CD4-positive, CD25-positive, alpha-beta regulatory T cell (primary cell): ENCODE results near the gene PES1. TPM values are rescaled to one million over a fixed set of nuclear protein-coding genes. Genes with fewer than 3 reads are reported as not detected.
"Not testable (repeated sequence)": the region's sequence is repeated elsewhere in the genome, so short reads cannot be mapped to it uniquely, and the experiment has no call there.

Experiments used
- ATAC-seq, 2 donors: fragments of 150-1000 bp; cut with Tn5 transposase; one replicate each; pipeline ENCODE4 v1.10.0; 2021; ENCODE audit warnings: low read depth in 2 of 2, moderate number of reproducible peaks in 2 of 2, moderate library complexity in 1 of 2
- DNase-seq, 3 donors: peaks; one replicate each; pipeline versions ENCODE4 v3.0.0 to v3.0.0-alpha.2; 2012 to 2022; ENCODE audit warnings: mixed read lengths in 1 of 3
- H3K27ac ChIP-seq: one replicate; pipeline ENCODE4 v1.7.0; 2013; ENCODE audit warnings: mild to moderate bottlenecking, low read length; ENCODE audit not compliant: insufficient read depth, poor library complexity, severe bottlenecking
- H3K27me3 ChIP-seq: one replicate; pipeline ENCODE4 v1.7.0; 2013; ENCODE audit warnings: low read length; ENCODE audit not compliant: control insufficient read depth, insufficient read depth
- H3K36me3 ChIP-seq: one replicate; pipeline ENCODE4 v1.7.0; 2013; ENCODE audit warnings: mild to moderate bottlenecking, low read length, moderate library complexity; ENCODE audit not compliant: control insufficient read depth, insufficient read depth
- H3K4me1 ChIP-seq: 2 replicates; pipeline ENCODE4 v1.7.0; 2013; ENCODE audit warnings: mild to moderate bottlenecking, low read length; ENCODE audit not compliant: insufficient read depth, control insufficient read depth, poor library complexity, severe bottlenecking
- H3K4me3 ChIP-seq: one replicate; pipeline ENCODE4 v1.7.0; 2013; ENCODE audit warnings: low read depth, mild to moderate bottlenecking, low read length, moderate library complexity
- H3K9me3 ChIP-seq, 2 experiments: 1 replicate in 1 of 2; 2 replicates in 1 of 2; pipeline ENCODE4 v1.7.0; 2013; ENCODE audit warnings: low read length in 2 of 2, mild to moderate bottlenecking in 1 of 2, moderate library complexity in 1 of 2; ENCODE audit not compliant: control insufficient read depth in 2 of 2
- H3K27ac Mint-ChIP-seq, 3 donors: one replicate each; pipeline ENCODE4 v1.8.0; 2020 to 2022; ENCODE audit warnings: mild to moderate bottlenecking in 3 of 3, mixed read lengths in 3 of 3, moderate library complexity in 2 of 3
- H3K27me3 Mint-ChIP-seq: one replicate; pipeline ENCODE4 v1.8.0; 2022; ENCODE audit warnings: mild to moderate bottlenecking, mixed read lengths
- H3K36me3 Mint-ChIP-seq: one replicate; pipeline ENCODE4 v1.8.0; 2020; ENCODE audit warnings: mixed read lengths
- H3K4me1 Mint-ChIP-seq, 4 donors: one replicate each; pipeline ENCODE4 v1.8.0; 2020 to 2022; ENCODE audit warnings: mixed read lengths in 4 of 4, mild to moderate bottlenecking in 1 of 4
- H3K4me3 Mint-ChIP-seq, 4 donors: one replicate each; pipeline ENCODE4 v1.8.0; 2020 to 2022; ENCODE audit warnings: mild to moderate bottlenecking in 4 of 4, mixed read lengths in 4 of 4, moderate library complexity in 3 of 4
- H3K9me3 Mint-ChIP-seq, 7 donors: one replicate each; pipeline ENCODE4 v1.8.0; 2020 to 2022; ENCODE audit warnings: mixed read lengths in 7 of 7, mild to moderate bottlenecking in 3 of 7, moderate library complexity in 2 of 7
- polyA plus RNA-seq, 4 donors: library from polyadenylated mRNA; unstranded; fragments of 300-500 nt; fragmentation: Illumina TruSeq; gene quantifications; one replicate each; pipeline ENCODE4 v1.2.3, GENCODE V29; 2021
- total RNA-seq: library from RNA; stranded (reverse); gene quantifications from one replicate; pipeline ENCODE4 v1.2.3, GENCODE V29; 2022

PES1 gene
- total and polyA plus RNA-seq, 5 donors from 2014 or later: 35.2 to 47.9 (median 36.8) TPM

DNA sequence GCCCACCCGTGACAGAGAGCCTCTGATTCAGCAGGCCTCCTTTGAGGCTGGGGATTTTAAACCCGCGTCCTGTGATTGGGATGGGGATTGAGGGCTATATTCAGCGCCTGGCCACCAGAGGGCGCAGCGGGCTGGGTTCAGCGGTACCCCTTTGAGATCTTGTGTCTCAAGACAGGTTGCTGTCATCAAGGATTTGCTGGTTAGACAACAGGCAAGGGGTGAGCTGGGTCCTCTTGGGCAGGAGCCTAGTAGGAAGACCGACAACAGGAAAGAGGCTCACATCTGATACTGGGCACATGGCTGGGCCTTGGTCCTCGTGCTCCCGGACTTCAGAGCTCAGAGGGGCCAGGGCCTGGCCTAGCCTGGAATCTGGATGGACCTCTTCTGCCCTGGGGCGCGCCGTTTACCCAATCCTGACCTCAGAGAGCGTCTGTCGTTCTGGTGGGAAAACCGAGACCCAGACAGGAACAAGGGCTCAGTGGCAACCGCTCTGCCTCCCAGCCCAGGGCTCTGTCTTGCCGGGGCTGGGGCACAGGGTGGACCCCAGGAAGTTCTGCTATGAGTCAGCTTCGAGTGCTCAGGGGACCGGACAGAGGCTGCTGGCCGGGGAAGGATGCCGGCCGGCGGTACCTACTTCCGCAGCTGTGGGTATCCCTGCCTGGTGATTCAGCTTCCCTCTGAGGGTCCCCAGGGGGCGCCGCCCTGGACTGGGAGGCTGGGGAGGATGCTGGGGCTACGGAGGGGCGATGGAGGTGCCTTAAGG is 42.9 kb upstream of the PES1 start:
- Mint-ChIP-seq H3K36me3 (peaks cover 4% of the 10 kb centered on the region), H3K4me1 (peaks cover 0 to 37% (median 16%) of the 10 kb centered on the region in 4 donors), H3K27me3 (no peaks in the 10 kb centered on the region), H3K27ac (peak overlapping the region in 2 of 3 donors; percentile 84 to 92), H3K4me3 (peak overlapping the region; percentile 88 to 92 (median 90)), H3K9me3 (peaks cover 0 to 3% (median 0%) of the 10 kb centered on the region in 7 donors)
- H3K36me3 ChIP-seq: no peaks in the 10 kb centered on the region
- peaks cover 35% of the 10 kb centered on the region for H3K4me1 ChIP-seq
- peak overlapping the region; percentile 48 for H3K4me3 ChIP-seq
- H3K9me3 ChIP-seq: no peaks in the 10 kb centered on the region
- no peaks in the 10 kb centered on the region for H3K27me3 ChIP-seq
- peak overlapping the region; percentile 81 for H3K27ac ChIP-seq
- DNase-seq: peak; percentile 82 to 91 (median 86)
- ATAC-seq: peak; percentile 65 to 75

GRCh38 chr22:30631469-30631868 is 39.8 kb upstream of the PES1 start:
- H3K36me3 Mint-ChIP-seq, H3K27me3 Mint-ChIP-seq, H3K27ac Mint-ChIP-seq, ATAC-seq, H3K4me3 ChIP-seq, H3K4me3 Mint-ChIP-seq, H3K27ac ChIP-seq, DNase-seq, H3K27me3 ChIP-seq, H3K9me3 ChIP-seq, H3K36me3 ChIP-seq, H3K9me3 Mint-ChIP-seq: not testable (repeated sequence)
- H3K4me1 Mint-ChIP-seq: peaks cover 0 to 17% (median 7%) of the 10 kb centered on the region in 4 donors
- peaks cover 22% of the 10 kb centered on the region for H3K4me1 ChIP-seq

DNA sequence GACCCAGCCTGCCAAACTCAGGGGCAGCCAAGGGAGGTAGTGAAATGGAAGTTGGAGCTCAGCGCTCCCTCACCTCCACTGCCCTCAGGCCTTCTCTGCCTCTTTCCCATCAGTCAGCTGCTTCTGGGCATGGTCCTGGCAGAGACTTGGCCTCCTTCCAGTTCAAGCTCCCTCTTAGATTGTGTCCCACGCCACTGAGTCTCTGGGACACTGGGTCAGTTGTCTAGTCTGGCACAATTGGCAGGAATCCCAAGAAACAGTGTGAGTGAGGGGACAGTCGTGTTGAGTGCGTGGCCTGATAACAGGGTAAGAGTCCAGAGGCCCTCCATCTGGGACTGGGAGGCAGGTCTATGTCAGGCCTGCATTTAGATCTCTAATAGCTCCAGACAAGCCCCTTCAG is 36.8 kb upstream of the PES1 start:
- ATAC-seq: no peak
- Mint-ChIP-seq H3K4me3 (no peak overlapping the region), H3K27me3 (no peaks in the 10 kb centered on the region), H3K27ac (no peak overlapping the region), H3K36me3 (no peaks in the 10 kb centered on the region), H3K4me1 (no peaks in the 10 kb centered on the region), H3K9me3 (no peaks in the 10 kb centered on the region)
- Histone ChIP-seq H3K4me1 (no peaks in the 10 kb centered on the region), H3K9me3 (no peaks in the 10 kb centered on the region), H3K4me3 (no peak overlapping the region), H3K27me3 (no peaks in the 10 kb centered on the region), H3K36me3 (no peaks in the 10 kb centered on the region), H3K27ac (no peak overlapping the region)
- no peak for DNase-seq

GRCh38 chr22:30627471-30627870 is 35.8 kb upstream of the PES1 start:
- H3K9me3 Mint-ChIP-seq: no peaks in the 10 kb centered on the region
- H3K27ac ChIP-seq: no peak overlapping the region
- H3K4me1 Mint-ChIP-seq: no peaks in the 10 kb centered on the region
- no peak overlapping the region for H3K4me3 Mint-ChIP-seq
- no peaks in the 10 kb centered on the region for H3K9me3 ChIP-seq
- H3K27me3 ChIP-seq: no peaks in the 10 kb centered on the region
- no peaks in the 10 kb centered on the region for H3K27me3 Mint-ChIP-seq
- H3K4me3 ChIP-seq: no peak overlapping the region
- ATAC-seq (no peak), DNase-seq (no peak)
- no peaks in the 10 kb centered on the region for H3K36me3 ChIP-seq
- no peaks in the 10 kb centered on the region for H3K36me3 Mint-ChIP-seq
- H3K4me1 ChIP-seq: no peaks in the 10 kb centered on the region
- peak overlapping the region in 1 of 3 donors; percentile 56 for H3K27ac Mint-ChIP-seq

- Histone ChIP-seq H3K9me3 (no peaks in the 10 kb centered on the region), H3K4me1 (no peaks in the 10 kb centered on the region), H3K4me3 (no peak overlapping the region), H3K27ac (no peak overlapping the region), H3K27me3 (no peaks in the 10 kb centered on the region), H3K36me3 (no peaks in the 10 kb centered on the region)
- Mint-ChIP-seq H3K4me1 (no peaks in the 10 kb centered on the region), H3K27me3 (no peaks in the 10 kb centered on the region), H3K9me3 (no peaks in the 10 kb centered on the region), H3K4me3 (no peak overlapping the region), H3K36me3 (no peaks in the 10 kb centered on the region), H3K27ac (no peak overlapping the region)
- ATAC-seq (no peak), DNase-seq (no peak)
These were observed 34.7 kb upstream of the PES1 start for GRCh38 chr22:30626413-30626812.

- H3K36me3 ChIP-seq, H3K27me3 Mint-ChIP-seq, H3K27me3 ChIP-seq, ATAC-seq, H3K4me3 Mint-ChIP-seq, H3K4me3 ChIP-seq, H3K4me1 ChIP-seq, H3K27ac Mint-ChIP-seq, H3K4me1 Mint-ChIP-seq, H3K9me3 ChIP-seq, H3K27ac ChIP-seq, H3K9me3 Mint-ChIP-seq, H3K36me3 Mint-ChIP-seq, DNase-seq: not testable (repeated sequence)
These were observed 28.2 kb upstream of the PES1 start for GRCh38 chr22:30619909-30620308.

- no peaks in the 10 kb centered on the region for H3K4me1 ChIP-seq
- DNase-seq (no peak), ATAC-seq (no peak)
- no peak overlapping the region for H3K4me3 ChIP-seq
- Mint-ChIP-seq H3K9me3 (peaks cover 0 to 1% (median 0%) of the 10 kb centered on the region in 7 donors), H3K36me3 (peaks cover 4% of the 10 kb centered on the region), H3K4me3 (no peak overlapping the region), H3K4me1 (no peaks in the 10 kb centered on the region), H3K27ac (no peak overlapping the region), H3K27me3 (no peaks in the 10 kb centered on the region)
- H3K27ac ChIP-seq: no peak overlapping the region
- H3K27me3 ChIP-seq: no peaks in the 10 kb centered on the region
- no peaks in the 10 kb centered on the region for H3K9me3 ChIP-seq
- H3K36me3 ChIP-seq: no peaks in the 10 kb centered on the region
These were observed 26.1 kb upstream of the PES1 start for GRCh38 chr22:30617819-30618218.

DNA sequence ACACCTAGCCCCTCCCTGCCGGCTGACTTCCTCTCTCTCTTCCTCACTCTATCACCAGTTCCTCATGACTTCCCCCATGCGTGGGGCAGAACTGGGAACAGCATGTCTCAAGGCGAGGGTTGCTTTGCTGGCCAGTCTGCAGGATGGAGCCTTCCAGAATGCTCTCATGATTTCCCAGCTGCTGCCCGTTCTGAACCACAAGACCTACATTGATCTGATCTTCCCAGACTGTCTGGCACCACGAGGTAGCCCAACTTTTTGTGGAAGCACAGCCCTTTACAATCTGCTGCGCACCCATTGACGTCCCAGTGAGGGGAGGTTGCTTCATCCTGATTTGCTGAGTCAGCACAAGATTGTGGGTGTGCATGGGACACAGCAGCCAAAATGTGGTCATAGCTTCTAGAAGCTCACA is 23.8 kb upstream of the PES1 start:
- H3K4me3 Mint-ChIP-seq: no peak overlapping the region
- DNase-seq (no peak), ATAC-seq (no peak)
- no peaks in the 10 kb centered on the region for H3K27me3 ChIP-seq
- H3K4me1 ChIP-seq: no peaks in the 10 kb centered on the region
- H3K4me1 Mint-ChIP-seq: no peaks in the 10 kb centered on the region
- peaks cover 0 to 1% (median 0%) of the 10 kb centered on the region in 7 donors for H3K9me3 Mint-ChIP-seq
- H3K27me3 Mint-ChIP-seq: peaks cover 4% of the 10 kb centered on the region
- H3K36me3 ChIP-seq: no peaks in the 10 kb centered on the region
- H3K36me3 Mint-ChIP-seq: peaks cover 4% of the 10 kb centered on the region
- H3K27ac Mint-ChIP-seq: no peak overlapping the region
- no peak overlapping the region for H3K27ac ChIP-seq
- H3K9me3 ChIP-seq: no peaks in the 10 kb centered on the region
- no peak overlapping the region for H3K4me3 ChIP-seq
